GM18861 (cell line): ENCODE data around the gene ADORA3.

ENCODE experiments used
- ATAC-seq: cut with Tn5 transposase; IDR thresholded peaks from one replicate; pipeline ENCODE4 v1.9.1; 2021; ENCODE audit not compliant: unreplicated experiment

The ADORA3 gene

GRCh38 chr1:111476214-111476613 is 27.2 kb downstream of the ADORA3 start:
- ATAC-seq: no peak

- peak; percentile 44 for ATAC-seq
Observed at GRCh38 chr1:111475701-111476100, 27.7 kb downstream of the ADORA3 start.

- ATAC-seq: no peak
Observed at GRCh38 chr1:111474521-111474920, 28.9 kb downstream of the ADORA3 start.

- no peak for ATAC-seq
Observed at GRCh38 chr1:111474106-111474505, 29.3 kb downstream of the ADORA3 start.

GRCh38 chr1:111471538-111471937 is 31.9 kb downstream of the ADORA3 start:
- no peak for ATAC-seq

- peak; percentile 46 for ATAC-seq
Observed at GRCh38 chr1:111471012-111471411, 32.4 kb downstream of the ADORA3 start.

- ATAC-seq: no peak
Observed at GRCh38 chr1:111470596-111470995, 32.8 kb downstream of the ADORA3 start.

GRCh38 chr1:111469539-111469938 is 33.9 kb downstream of the ADORA3 start:
- ATAC-seq: no peak

GRCh38 chr1:111468717-111469100 is 34.7 kb downstream of the ADORA3 start:
- no peak for ATAC-seq

- no peak for ATAC-seq
Observed at GRCh38 chr1:111467865-111468716, 35.3 kb downstream of the ADORA3 start.

GRCh38 chr1:111466480-111466879 is 37.0 kb downstream of the ADORA3 start:
- ATAC-seq: no peak

GRCh38 chr1:111465754-111466153 is 37.7 kb downstream of the ADORA3 start:
- no peak for ATAC-seq

- no peak for ATAC-seq
Observed at GRCh38 chr1:111463029-111463683, 40.3 kb downstream of the ADORA3 start.

- no peak for ATAC-seq
Observed at GRCh38 chr1:111462370-111463028, 40.9 kb downstream of the ADORA3 start.

- ATAC-seq: no peak
Observed at GRCh38 chr1:111461765-111462164, 41.7 kb downstream of the ADORA3 start.

- ATAC-seq: no peak
Observed at GRCh38 chr1:111455642-111456031, 47.8 kb downstream of the ADORA3 start.

GRCh38 chr1:111454859-111455641 is 48.4 kb downstream of the ADORA3 start:
- no peak for ATAC-seq

GRCh38 chr1:111453706-111454105 is 49.7 kb downstream of the ADORA3 start:
- ATAC-seq: no peak

GRCh38 chr1:111452581-111452980 is 50.9 kb downstream of the ADORA3 start:
- ATAC-seq: no peak

GRCh38 chr1:111450185-111450584 is 53.2 kb downstream of the ADORA3 start:
- ATAC-seq: no peak

- no peak for ATAC-seq
Observed at GRCh38 chr1:111449703-111450017, 53.8 kb downstream of the ADORA3 start.
